Upper lobe of left lung (tissue), 4 donors: Measurements from ENCODE around the gene MBD3.

ENCODE experiments used
- POLR2A ChIP-seq, 4 donors: fragments of 450-650 bp; IDR thresholded peaks; one replicate each; pipeline ENCODE4 v1.5.1; 2016 to 2017; ENCODE audit warnings: antibody characterized with exemption in 4 of 4, mild to moderate bottlenecking in 2 of 4
- POLR2AphosphoS5 ChIP-seq, 2 donors: sonication (generic); formaldehyde crosslinking; IDR thresholded peaks; one replicate each; pipeline ENCODE4 v1.5.1; 2017; ENCODE audit warnings: antibody characterized with exemption in 2 of 2
- TF ChIP-seq, protein P1 (sequence below), 6 experiments: fragments of 450-650 bp in 4 of 6; fragments of 200-600 bp in 2 of 6; sonication (generic) in 2 of 6; IDR thresholded peaks; one replicate each; pipeline ENCODE4 v1.5.1; 2016 to 2019; ENCODE audit warnings: antibody characterized with exemption in 6 of 6

GRCh38 chr19:1616875-1617274 is 24.2 kb upstream of the MBD3 start:
- TF ChIP-seq, protein P1, sequence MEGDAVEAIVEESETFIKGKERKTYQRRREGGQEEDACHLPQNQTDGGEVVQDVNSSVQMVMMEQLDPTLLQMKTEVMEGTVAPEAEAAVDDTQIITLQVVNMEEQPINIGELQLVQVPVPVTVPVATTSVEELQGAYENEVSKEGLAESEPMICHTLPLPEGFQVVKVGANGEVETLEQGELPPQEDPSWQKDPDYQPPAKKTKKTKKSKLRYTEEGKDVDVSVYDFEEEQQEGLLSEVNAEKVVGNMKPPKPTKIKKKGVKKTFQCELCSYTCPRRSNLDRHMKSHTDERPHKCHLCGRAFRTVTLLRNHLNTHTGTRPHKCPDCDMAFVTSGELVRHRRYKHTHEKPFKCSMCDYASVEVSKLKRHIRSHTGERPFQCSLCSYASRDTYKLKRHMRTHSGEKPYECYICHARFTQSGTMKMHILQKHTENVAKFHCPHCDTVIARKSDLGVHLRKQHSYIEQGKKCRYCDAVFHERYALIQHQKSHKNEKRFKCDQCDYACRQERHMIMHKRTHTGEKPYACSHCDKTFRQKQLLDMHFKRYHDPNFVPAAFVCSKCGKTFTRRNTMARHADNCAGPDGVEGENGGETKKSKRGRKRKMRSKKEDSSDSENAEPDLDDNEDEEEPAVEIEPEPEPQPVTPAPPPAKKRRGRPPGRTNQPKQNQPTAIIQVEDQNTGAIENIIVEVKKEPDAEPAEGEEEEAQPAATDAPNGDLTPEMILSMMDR (IDR thresholded peaks at IDR 0.05), result no peak
- TF ChIP-seq POLR2A (IDR thresholded peaks at IDR 0.05) (no peak), POLR2AphosphoS5 (IDR thresholded peaks at IDR 0.05) (no peak)
